Lower leg skin (tissue), 3 donors: ENCODE measurements around the gene LIMD2.

Experiments used
- CTCF ChIP-seq, 3 donors: fragments of 450-650 bp; IDR thresholded peaks; one replicate each; pipeline ENCODE4 v1.5.1; 2016; ENCODE audit warnings: antibody characterized with exemption in 3 of 3, mild to moderate bottlenecking in 3 of 3, moderate library complexity in 2 of 3
- POLR2A ChIP-seq, 2 donors: fragments of 450-650 bp; IDR thresholded peaks; one replicate each; pipeline ENCODE4 v1.6.1; 2016 to 2017; ENCODE audit warnings: antibody characterized with exemption in 2 of 2, mild to moderate bottlenecking in 1 of 2, moderate library complexity in 1 of 2

- TF ChIP-seq CTCF (IDR thresholded peaks at IDR 0.05) (no peak), POLR2A (IDR thresholded peaks at IDR 0.05) (no peak)
Observed at GRCh38 chr17:63697341-63698286, 2.3 kb downstream of the LIMD2 start.
